GM21717 (cell line): ENCODE data around the gene GNAO1.

ENCODE experiments used
- ATAC-seq: cut with Tn5 transposase; IDR thresholded peaks from one replicate; pipeline ENCODE4 v1.9.1; 2021; ENCODE audit warnings: mild to moderate bottlenecking, moderate library complexity; ENCODE audit not compliant: unreplicated experiment

The GNAO1 gene

DNA sequence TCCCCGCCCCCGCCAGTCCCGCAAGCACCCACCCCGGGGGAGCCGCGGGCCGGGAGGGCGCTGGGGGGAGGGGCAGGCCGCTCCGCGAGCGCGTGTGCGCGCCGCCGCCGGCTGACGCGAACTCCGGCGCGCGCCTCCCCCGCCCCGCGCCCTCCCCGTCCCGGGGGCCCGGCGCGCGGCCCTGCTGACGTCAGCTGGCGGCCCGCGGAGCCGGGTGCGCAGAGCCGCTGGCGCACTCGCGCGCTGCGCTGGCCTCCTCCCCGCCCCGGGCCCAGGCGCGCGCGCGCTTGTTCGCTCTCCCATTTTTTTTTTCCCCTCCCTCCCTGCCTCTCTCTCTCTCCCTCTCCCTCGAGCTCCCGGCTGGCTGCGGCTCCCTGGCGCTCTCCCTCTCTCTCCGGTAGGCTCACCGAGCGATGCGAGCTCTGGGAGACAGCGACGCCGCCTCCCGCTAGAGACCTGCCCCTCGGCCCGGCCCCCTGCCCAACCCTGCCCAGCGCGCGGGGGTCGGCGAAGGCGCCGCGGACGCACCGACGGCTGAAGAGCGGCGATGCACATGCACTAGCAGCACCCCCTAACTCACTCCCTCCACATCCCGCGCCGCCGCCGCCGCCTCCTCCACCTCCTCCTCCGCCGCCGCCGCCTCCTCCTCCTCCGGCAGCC, at the start of gene GNAO1:
GNAO1 (plus strand) TSS at position 334 of the 660 bp plus-strand sequence. CDS start 747 bp downstream, outside the sequence.
- ATAC-seq = no peak

DNA sequence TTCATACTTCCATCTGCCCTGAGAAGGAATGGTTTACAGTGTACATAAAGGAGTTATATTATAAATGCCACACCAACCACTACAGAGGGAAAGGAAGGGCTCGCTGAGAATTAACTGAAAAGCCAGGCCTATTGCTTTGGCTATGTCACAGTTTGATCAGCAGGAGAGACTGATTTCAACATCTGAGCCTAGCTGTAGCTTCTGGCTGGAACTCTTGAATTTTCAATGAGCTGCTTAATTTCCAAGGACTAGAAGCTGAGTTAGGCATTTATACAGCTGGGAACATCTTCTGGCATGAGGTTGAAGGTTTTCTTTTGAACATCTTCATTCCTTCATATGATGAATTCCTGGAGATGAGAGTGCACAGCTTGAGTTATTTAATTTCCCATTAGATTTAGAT, 47.6 kb upstream of the GNAO1 start:
- ATAC-seq = no peak

GRCh38 chr16:56145369-56145768, 45.9 kb upstream of the GNAO1 start:
- ATAC-seq = no peak

- no peak for ATAC-seq
Measured at GRCh38 chr16:56151621-56152020, 39.7 kb upstream of the GNAO1 start.

DNA sequence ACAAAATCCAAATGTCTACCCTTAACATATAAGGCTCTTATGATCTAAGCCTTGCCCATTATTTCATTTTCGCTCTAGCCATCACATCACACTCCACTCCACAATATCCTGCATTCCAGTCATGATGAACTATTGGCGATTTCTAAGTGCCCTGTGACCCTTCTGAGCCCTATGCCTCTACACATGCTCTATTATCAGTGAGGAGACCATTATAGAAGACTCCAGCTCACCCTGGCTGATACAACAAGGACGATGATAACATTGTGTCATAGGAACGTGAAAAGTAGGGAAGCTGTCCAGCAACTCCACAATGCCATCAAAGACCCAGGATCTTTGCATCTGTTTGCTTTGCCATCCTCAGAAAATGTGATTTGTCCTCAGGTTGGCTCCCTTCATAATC, 29.6 kb upstream of the GNAO1 start:
- ATAC-seq = no peak

DNA sequence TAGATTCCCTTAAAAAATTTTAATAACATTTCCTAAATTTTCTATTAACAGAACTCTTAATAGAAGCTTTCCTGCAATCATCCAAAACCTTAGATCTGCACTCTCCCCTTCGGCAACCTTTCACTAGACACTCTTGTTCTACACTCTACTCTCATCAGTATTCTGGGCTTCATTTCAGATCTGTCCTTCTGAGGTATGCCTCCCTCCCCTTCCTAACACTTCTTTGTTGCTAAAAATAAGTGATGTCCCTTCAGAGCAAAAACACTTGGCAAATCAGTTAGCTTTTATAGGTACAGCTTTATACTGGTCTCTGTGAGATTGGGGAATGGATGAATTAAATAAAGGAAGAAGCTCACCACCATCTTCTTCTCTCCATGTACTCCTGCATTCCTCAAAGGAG, 28.2 kb upstream of the GNAO1 start:
- no peak for ATAC-seq

- no peak for ATAC-seq
Measured at GRCh38 chr16:56163938-56164337, 27.4 kb upstream of the GNAO1 start.

DNA sequence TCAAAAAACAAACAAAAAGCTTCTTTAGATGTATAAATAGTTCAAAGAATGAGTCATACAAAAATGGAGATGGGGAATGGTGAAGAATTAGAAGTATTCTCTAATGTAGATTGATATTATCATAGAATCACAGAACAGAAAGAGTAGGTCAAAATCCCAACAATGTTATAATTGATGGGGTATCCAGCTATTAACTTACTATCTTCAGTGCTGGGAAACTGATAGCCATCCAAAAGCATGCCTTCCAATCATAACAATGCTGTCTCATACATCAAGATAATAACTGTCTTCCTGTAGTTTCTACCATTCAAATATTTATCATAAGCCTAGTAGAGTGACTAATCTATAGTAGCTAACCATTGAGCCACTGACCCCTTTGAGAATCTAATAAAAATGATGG, 26.7 kb upstream of the GNAO1 start:
- ATAC-seq = no peak

DNA sequence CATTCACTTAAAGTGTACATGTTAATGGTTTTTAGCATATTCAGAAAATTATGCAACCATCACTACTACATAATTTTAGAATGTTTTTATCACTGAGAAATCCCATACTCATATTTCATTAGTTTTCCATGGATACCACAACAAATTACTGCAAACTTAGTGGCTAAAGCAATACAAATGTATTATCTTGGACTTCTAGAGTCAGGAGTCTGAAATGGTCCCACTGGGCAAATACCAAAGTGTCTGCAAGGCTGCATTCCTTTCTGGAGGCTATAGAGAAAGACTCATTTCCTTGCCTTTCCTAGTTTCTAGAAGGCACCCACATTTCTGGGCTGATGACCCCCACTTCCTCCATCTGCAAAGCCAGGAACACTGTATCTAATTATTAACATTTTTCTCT, 16.9 kb upstream of the GNAO1 start:
- no peak for ATAC-seq

DNA sequence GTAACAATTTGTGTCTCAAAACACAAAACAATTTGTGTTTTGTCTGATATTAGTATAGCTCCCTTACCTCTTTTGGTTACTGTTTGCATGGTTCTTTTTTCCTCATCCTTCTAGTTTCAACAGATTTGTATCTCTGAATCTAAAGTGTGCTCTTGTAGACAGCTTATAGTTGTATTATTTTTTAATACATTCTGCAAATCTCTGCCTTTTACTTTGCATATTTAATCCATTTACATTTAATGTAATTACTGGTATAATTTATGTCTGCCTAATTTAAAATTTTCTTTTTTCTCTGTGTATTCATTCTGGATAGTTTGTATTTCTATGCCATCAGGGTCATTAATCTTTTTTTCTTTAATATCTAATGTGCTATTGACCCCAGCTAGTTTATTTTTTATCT, 9.9 kb upstream of the GNAO1 start:
- ATAC-seq = no peak

GRCh38 chr16:56183266-56183665, 8.0 kb upstream of the GNAO1 start:
- no peak for ATAC-seq

GRCh38 chr16:56190048-56190676, 1.1 kb upstream of the GNAO1 start:
- ATAC-seq = no peak

DNA sequence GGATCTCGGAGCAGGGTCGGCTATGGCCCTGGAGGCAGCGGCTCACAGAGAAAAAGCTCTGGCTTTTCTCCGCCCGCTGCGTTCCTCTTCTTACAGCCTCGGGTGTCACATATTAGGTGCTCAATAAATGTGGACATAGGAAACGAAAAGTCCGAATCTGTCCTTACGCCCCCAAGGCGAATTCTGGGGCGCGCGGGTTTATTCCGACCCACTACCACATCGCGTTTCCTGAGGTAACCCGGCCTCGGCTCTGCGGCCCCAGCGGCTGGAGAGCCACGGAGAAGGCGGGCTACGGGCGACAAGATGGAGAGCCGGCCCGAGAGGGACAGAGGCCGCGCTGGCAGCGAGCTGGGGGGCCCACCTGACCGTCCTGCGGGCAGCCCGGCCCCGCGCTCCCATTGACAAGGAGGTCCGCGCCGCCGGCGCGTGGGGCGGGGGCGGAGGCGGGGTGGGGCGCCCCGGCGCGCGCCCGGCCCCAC, 573 bp upstream of the GNAO1 start:
- no peak for ATAC-seq

GRCh38 chr16:56191835-56192634, 746 bp downstream of the GNAO1 start:
- ATAC-seq = no peak

GRCh38 chr16:56192635-56192945, 1.3 kb downstream of the GNAO1 start:
- ATAC-seq = no peak

GRCh38 chr16:56192986-56193945, 2.0 kb downstream of the GNAO1 start:
- no peak for ATAC-seq

GRCh38 chr16:56193951-56194726, 2.9 kb downstream of the GNAO1 start:
- ATAC-seq = no peak

- ATAC-seq = no peak
Measured at GRCh38 chr16:56195151-56195550, 3.9 kb downstream of the GNAO1 start.

DNA sequence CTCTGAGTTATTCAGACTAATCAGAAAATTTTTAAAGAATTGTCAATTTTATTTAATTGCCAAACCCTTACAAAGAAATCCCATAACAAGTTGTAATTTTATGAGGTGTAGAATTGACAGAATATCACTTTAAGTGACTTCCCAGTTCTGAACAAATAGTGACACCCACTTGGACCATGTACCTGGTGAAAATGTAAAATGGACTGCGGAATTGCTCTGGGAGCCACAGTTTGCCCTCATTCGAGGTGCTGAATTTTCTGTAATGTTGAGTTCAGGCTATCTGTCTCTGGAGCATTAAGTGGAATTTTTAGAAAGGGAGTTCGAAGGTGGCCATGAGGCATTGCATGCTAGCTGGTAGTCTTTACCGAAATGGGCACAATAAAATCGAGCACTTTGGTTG, 5.1 kb downstream of the GNAO1 start:
- no peak for ATAC-seq
